Neuron (in vitro differentiated cells): ENCODE results near the gene LRRC4C.

Experiments
- H2AFZ ChIP-seq: one replicate; pipeline ENCODE4 v1.6.1; 2013; ENCODE audit warnings: low read depth, mild to moderate bottlenecking, inconsistent platforms, low read length, moderate library complexity
- H3K27me3 ChIP-seq: one replicate; pipeline ENCODE4 v1.6.1; 2013; ENCODE audit warnings: low read length; ENCODE audit not compliant: insufficient read depth
- H3K36me3 ChIP-seq: one replicate; pipeline ENCODE4 v1.6.1; 2013; ENCODE audit warnings: low read length; ENCODE audit not compliant: insufficient read depth
- H3K4me1 ChIP-seq: one replicate; pipeline ENCODE4 v1.6.1; 2013; ENCODE audit warnings: low read length; ENCODE audit not compliant: insufficient read depth
- H3K4me3 ChIP-seq: 2 replicates; pipeline ENCODE4 v1.5.1; 2013; ENCODE audit warnings: mild to moderate bottlenecking, low read length, moderate library complexity
- H3K9me3 ChIP-seq: one replicate; pipeline ENCODE4 v1.6.1; 2013; ENCODE audit warnings: low read length

The LRRC4C gene

GRCh38 chr11:41254966-41255365 lies 204.5 kb downstream of the LRRC4C start:
- H3K4me1 ChIP-seq, result no peaks in the 10 kb centered on the region

GRCh38 chr11:41250408-41250935 lies 209.0 kb downstream of the LRRC4C start:
- no peaks in the 10 kb centered on the region for H3K27me3 ChIP-seq

More at GRCh38 chr11:41254966-41255365, 204.5 kb downstream of the LRRC4C start:
- Histone ChIP-seq H3K9me3 (no peaks in the 10 kb centered on the region), H3K36me3 (no peaks in the 10 kb centered on the region), H3K4me3 (no peak overlapping the region), H2AFZ (no peak overlapping the region), H3K27me3 (no peaks in the 10 kb centered on the region)

GRCh38 chr11:41247621-41248020 lies 211.8 kb downstream of the LRRC4C start:
- Histone ChIP-seq H3K4me1 (no peaks in the 10 kb centered on the region), H3K9me3 (no peaks in the 10 kb centered on the region), H3K27me3 (no peaks in the 10 kb centered on the region), H2AFZ (no peak overlapping the region), H3K36me3 (no peaks in the 10 kb centered on the region), H3K4me3 (no peak overlapping the region)

More at GRCh38 chr11:41250408-41250935, 209.0 kb downstream of the LRRC4C start:
- Histone ChIP-seq H3K4me1 (no peaks in the 10 kb centered on the region), H3K4me3 (no peak overlapping the region), H3K36me3 (no peaks in the 10 kb centered on the region), H2AFZ (no peak overlapping the region), H3K9me3 (no peaks in the 10 kb centered on the region)

GRCh38 chr11:41246399-41246745 lies 213.1 kb downstream of the LRRC4C start:
- no peaks in the 10 kb centered on the region for H3K4me1 ChIP-seq

GRCh38 chr11:41245704-41246398 lies 213.6 kb downstream of the LRRC4C start:
- no peaks in the 10 kb centered on the region for H3K4me1 ChIP-seq
- no peak overlapping the region for H3K4me3 ChIP-seq
- no peaks in the 10 kb centered on the region for H3K27me3 ChIP-seq
- H2AFZ ChIP-seq, result no peak overlapping the region
- no peaks in the 10 kb centered on the region for H3K9me3 ChIP-seq
- H3K36me3 ChIP-seq, result no peaks in the 10 kb centered on the region

More at GRCh38 chr11:41246399-41246745, 213.1 kb downstream of the LRRC4C start:
- no peak overlapping the region for H3K4me3 ChIP-seq
- no peaks in the 10 kb centered on the region for H3K9me3 ChIP-seq
- no peaks in the 10 kb centered on the region for H3K36me3 ChIP-seq
- H3K27me3 ChIP-seq, result no peaks in the 10 kb centered on the region
- H2AFZ ChIP-seq, result no peak overlapping the region

- Histone ChIP-seq H3K4me1 (peaks cover 5% of the 10 kb centered on the region), H3K36me3 (no peaks in the 10 kb centered on the region), H3K27me3 (no peaks in the 10 kb centered on the region), H3K9me3 (no peaks in the 10 kb centered on the region), H3K4me3 (no peak overlapping the region), H2AFZ (no peak overlapping the region)
These were observed 214.3 kb downstream of the LRRC4C start for GRCh38 chr11:41245184-41245583.

GRCh38 chr11:41237382-41237781 lies 222.1 kb downstream of the LRRC4C start:
- Histone ChIP-seq H3K27me3 (no peaks in the 10 kb centered on the region), H3K4me3 (no peak overlapping the region), H3K9me3 (no peaks in the 10 kb centered on the region), H3K4me1 (peaks cover 40% of the 10 kb centered on the region), H3K36me3 (no peaks in the 10 kb centered on the region), H2AFZ (no peak overlapping the region)

- H3K9me3 ChIP-seq, result no peaks in the 10 kb centered on the region
- H3K4me1 ChIP-seq, result peaks cover 40% of the 10 kb centered on the region
- H3K4me3 ChIP-seq, result no peak overlapping the region
These were observed 223.8 kb downstream of the LRRC4C start for GRCh38 chr11:41235668-41236067.

GRCh38 chr11:41225856-41226633 lies 233.4 kb downstream of the LRRC4C start:
- Histone ChIP-seq H3K9me3 (no peaks in the 10 kb centered on the region), H3K4me3 (no peak overlapping the region), H3K27me3 (no peaks in the 10 kb centered on the region), H3K36me3 (no peaks in the 10 kb centered on the region), H3K4me1 (peaks cover 2% of the 10 kb centered on the region), H2AFZ (no peak overlapping the region)

More at GRCh38 chr11:41235668-41236067, 223.8 kb downstream of the LRRC4C start:
- Histone ChIP-seq H3K36me3 (no peaks in the 10 kb centered on the region), H3K27me3 (no peaks in the 10 kb centered on the region), H2AFZ (no peak overlapping the region)

GRCh38 chr11:41222236-41222635 lies 237.2 kb downstream of the LRRC4C start:
- Histone ChIP-seq H3K9me3 (no peaks in the 10 kb centered on the region), H3K36me3 (no peaks in the 10 kb centered on the region), H3K4me3 (no peak overlapping the region), H2AFZ (no peak overlapping the region), H3K4me1 (peaks cover 7% of the 10 kb centered on the region), H3K27me3 (no peaks in the 10 kb centered on the region)

GRCh38 chr11:41206388-41206787 lies 253.1 kb downstream of the LRRC4C start:
- Histone ChIP-seq H3K4me1 (peaks cover 3% of the 10 kb centered on the region), H3K27me3 (no peaks in the 10 kb centered on the region), H3K9me3 (no peaks in the 10 kb centered on the region), H3K4me3 (no peak overlapping the region), H3K36me3 (no peaks in the 10 kb centered on the region), H2AFZ (no peak overlapping the region)

GRCh38 chr11:41201156-41201555 lies 258.3 kb downstream of the LRRC4C start:
- no peak overlapping the region for H3K4me3 ChIP-seq
- no peaks in the 10 kb centered on the region for H3K36me3 ChIP-seq
- H3K9me3 ChIP-seq, result no peaks in the 10 kb centered on the region
- H3K4me1 ChIP-seq, result peaks cover 3% of the 10 kb centered on the region
- peak overlapping the region; percentile 16 for H2AFZ ChIP-seq
- H3K27me3 ChIP-seq, result no peaks in the 10 kb centered on the region

GRCh38 chr11:41190437-41191082 lies 268.9 kb downstream of the LRRC4C start:
- Histone ChIP-seq H3K36me3 (no peaks in the 10 kb centered on the region), H2AFZ (peak overlapping the region; percentile 45), H3K4me1 (peaks cover 18% of the 10 kb centered on the region), H3K4me3 (no peak overlapping the region), H3K9me3 (no peaks in the 10 kb centered on the region), H3K27me3 (no peaks in the 10 kb centered on the region)
